Activated naive CD8-positive, alpha-beta T cell treated with anti-CD3 and anti-CD28 coated beads, Interleukin-2, amount 10 ng/mL, durations not matched to agents 7 days and 5 days (primary cell): Measurements from ENCODE around the gene MTF2. TPM values are rescaled to one million over a fixed set of nuclear protein-coding genes. Genes with fewer than 3 reads are reported as not detected.
A peak's percentile ranks its signal among the peaks of the same experiment; 100 is the strongest.

Experiments
- ATAC-seq: fragments of 150-1000 bp; cut with Tn5 transposase; one replicate; pipeline ENCODE4 v1.10.0; 2021; ENCODE audit warnings: low read depth, moderate library complexity
- POLR2A ChIA-PET: fragments of 350-600 bp; sonication (Branson Sonifier 250); formaldehyde crosslinking; loops from one replicate; lab custom pipeline; 2021; ENCODE audit warnings: antibody characterized with exemption; lab: Charles Lee
- DNase-seq: peaks from one replicate; pipeline ENCODE4 v3.0.0; 2021
- H3K27ac Mint-ChIP-seq: one replicate; pipeline ENCODE4 v1.8.0; 2022; ENCODE audit warnings: mild to moderate bottlenecking, mixed read lengths
- H3K27me3 Mint-ChIP-seq: one replicate; pipeline ENCODE4 v1.8.0; 2022; ENCODE audit warnings: mild to moderate bottlenecking, moderate library complexity, mixed read lengths
- H3K36me3 Mint-ChIP-seq: one replicate; pipeline ENCODE4 v1.8.0; 2021; ENCODE audit warnings: mild to moderate bottlenecking, mixed read lengths
- H3K4me1 Mint-ChIP-seq: one replicate; pipeline ENCODE4 v1.8.0; 2021; ENCODE audit warnings: mixed read lengths
- H3K4me3 Mint-ChIP-seq: one replicate; pipeline ENCODE4 v1.8.0; 2022; ENCODE audit warnings: mild to moderate bottlenecking, moderate library complexity, mixed read lengths
- H3K9me3 Mint-ChIP-seq: one replicate; pipeline ENCODE4 v1.8.0; 2021; ENCODE audit warnings: mixed read lengths
- total RNA-seq, 2 experiments: library from RNA; stranded (reverse); gene quantifications; one replicate each; pipeline ENCODE4 v1.2.3, GENCODE V29; 2021

MTF2 gene
- total RNA-seq, 2 experiments from 2014 or later, result 61.6 to 66.8 TPM

DNA sequence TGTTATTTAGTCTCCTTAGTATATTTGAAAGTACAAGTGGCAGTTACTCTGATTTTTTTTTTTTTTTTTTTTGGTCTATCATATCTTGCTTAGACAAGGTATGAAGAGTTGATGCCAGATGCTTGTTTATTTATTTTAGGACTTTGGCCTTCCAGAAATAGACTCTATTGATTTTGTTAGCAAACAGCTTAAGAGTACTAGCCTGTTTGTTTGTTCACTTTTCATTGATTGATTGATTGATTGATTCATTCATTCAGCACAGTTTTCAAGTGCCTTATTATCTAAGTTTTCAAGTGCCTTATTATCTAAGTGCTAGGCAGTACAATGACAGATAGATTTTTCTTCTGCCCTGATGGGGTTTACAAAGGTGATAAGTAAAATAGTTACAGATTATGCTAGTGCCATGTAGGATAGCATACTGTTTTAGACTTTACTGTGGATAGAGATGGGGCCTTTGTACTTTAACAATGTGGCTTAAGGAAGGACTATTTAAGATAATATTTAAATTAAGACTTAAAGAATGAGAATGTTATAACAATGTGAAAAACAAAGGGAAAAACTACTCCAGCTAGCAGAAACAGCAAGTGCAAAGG is 50.5 kb downstream of the MTF2 start:
- Mint-ChIP-seq H3K27ac (no peak overlapping the region), H3K27me3 (no peaks in the 10 kb centered on the region), H3K9me3 (no peaks in the 10 kb centered on the region), H3K4me3 (no peak overlapping the region), H3K36me3 (peaks cover 18% of the 10 kb centered on the region), H3K4me1 (peaks cover 2% of the 10 kb centered on the region)
- POLR2A ChIA-PET, result interaction anchor here (0.6 kb wide), 1 partner anchor 40 kb away, joined by 3 read pairs; no protein-coding TSS in a partner anchor
- DNase-seq, result no peak
- ATAC-seq, result no peak

DNA sequence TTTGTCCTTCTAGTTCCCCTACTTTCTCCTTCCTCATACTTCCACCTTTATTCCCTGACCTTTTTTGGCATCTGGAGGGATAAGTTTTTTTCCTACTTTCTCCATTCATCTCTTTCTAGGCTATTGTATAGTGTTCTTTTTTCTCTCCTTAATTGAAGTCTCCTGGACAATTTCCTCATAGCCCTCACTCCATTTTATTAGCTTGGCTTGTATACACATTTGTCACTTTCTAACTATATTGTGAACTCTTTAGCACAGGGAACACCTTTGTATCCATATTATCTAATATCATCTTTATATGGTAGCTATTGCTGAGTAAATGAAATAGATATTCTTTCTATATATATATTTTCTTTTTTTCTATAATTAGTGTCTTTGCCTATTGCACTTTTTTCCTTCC is 53.6 kb downstream of the MTF2 start:
- Mint-ChIP-seq H3K4me1 (peaks cover 3% of the 10 kb centered on the region), H3K4me3 (no peak overlapping the region), H3K27me3 (no peaks in the 10 kb centered on the region), H3K27ac (no peak overlapping the region), H3K9me3 (no peaks in the 10 kb centered on the region), H3K36me3 (peaks cover 11% of the 10 kb centered on the region)
- POLR2A ChIA-PET, result no interaction called here
- ATAC-seq (no peak), DNase-seq (no peak)

DNA sequence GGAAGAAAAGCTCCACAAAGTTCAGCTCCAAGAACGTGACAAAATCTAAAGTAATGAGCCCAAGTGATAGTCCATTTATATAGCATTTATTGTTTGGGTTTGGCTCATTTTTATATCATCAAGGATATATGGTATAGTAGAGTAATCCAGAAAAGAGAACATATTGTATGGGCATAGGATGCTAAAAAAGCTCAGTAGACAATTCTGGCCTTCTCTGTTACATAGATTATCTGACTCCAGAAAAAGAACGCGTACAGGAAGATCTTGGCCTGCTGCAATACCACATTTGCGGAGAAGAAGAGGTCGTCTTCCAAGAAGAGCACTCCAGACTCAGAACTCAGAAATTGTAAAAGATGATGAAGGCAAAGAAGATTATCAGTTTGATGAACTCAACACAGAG is 57.4 kb downstream of the MTF2 start:
- DNase-seq, result no peak
- POLR2A ChIA-PET, result no interaction called here
- no peak overlapping the region for H3K4me3 Mint-ChIP-seq

DNA sequence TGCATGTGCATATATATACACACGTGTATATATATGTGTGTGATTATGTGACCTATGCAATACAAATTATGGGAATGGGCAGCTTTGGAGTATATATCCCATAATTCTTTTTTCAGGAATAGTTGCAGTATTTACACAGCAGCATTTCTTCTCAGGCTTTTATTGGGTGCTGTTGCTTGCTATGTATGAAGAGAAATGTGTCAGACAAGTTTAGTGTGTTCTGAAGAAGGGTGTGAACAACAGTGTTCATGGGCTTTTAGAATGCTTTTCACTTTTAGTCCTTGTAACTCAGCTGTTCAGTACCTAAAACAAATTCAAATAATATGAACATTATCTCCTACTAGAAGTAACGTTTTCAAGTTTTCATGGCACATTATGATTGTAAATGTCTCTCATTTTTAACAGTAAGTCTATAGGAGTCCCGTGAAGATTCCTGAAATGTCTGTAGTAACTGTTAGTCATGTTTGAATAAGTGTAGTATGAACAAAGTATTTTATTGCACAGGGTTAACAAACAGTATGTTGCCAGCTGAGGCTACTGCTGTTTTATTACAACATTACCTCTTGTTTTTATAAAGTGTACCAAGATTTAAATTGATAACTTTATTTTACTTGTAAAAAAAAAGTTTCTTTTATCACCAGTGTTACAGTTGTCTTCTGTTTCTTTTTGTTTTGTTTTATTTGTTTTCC is 58.7 kb downstream of the MTF2 start:
- H3K36me3 Mint-ChIP-seq, result peaks cover 16% of the 10 kb centered on the region
- ATAC-seq (no peak), DNase-seq (no peak)
- H3K27me3 Mint-ChIP-seq, result no peaks in the 10 kb centered on the region
- no peaks in the 10 kb centered on the region for H3K9me3 Mint-ChIP-seq
- H3K27ac Mint-ChIP-seq, result no peak overlapping the region
- POLR2A ChIA-PET, result no interaction called here
- no peak overlapping the region for H3K4me3 Mint-ChIP-seq
- H3K4me1 Mint-ChIP-seq, result peaks cover 7% of the 10 kb centered on the region

More for the DNA sequence above, 57.4 kb downstream of the MTF2 start:
- Mint-ChIP-seq H3K36me3 (peaks cover 16% of the 10 kb centered on the region), H3K9me3 (no peaks in the 10 kb centered on the region), H3K4me1 (peaks cover 5% of the 10 kb centered on the region), H3K27me3 (no peaks in the 10 kb centered on the region), H3K27ac (no peak overlapping the region)
- no peak for ATAC-seq

DNA sequence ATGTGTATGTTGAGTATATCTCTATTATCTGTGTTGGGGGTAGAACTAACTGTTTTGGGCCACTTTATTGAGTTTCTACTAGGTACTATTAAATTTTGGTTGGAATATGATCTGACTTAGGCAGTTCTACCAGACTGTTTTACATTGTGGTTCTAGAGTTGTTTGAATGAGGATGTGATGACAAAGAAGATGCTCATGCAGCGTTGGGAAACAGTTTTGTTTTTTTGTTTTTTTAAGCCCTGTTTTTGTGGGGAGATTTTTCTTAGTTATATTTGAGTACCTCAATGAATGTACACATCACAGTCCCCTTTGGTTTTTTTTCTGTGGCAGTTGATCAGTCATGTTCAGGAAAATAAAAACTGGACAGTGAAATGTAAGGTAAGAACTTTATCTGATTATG is 61.0 kb downstream of the MTF2 start:
- H3K4me3 Mint-ChIP-seq, result no peak overlapping the region
- peaks cover 10% of the 10 kb centered on the region for H3K4me1 Mint-ChIP-seq
- no peak for ATAC-seq
- DNase-seq, result no peak
- no peaks in the 10 kb centered on the region for H3K9me3 Mint-ChIP-seq
- no peaks in the 10 kb centered on the region for H3K27me3 Mint-ChIP-seq
- H3K36me3 Mint-ChIP-seq, result peaks cover 19% of the 10 kb centered on the region
- POLR2A ChIA-PET, result no interaction called here
- H3K27ac Mint-ChIP-seq, result no peak overlapping the region

DNA sequence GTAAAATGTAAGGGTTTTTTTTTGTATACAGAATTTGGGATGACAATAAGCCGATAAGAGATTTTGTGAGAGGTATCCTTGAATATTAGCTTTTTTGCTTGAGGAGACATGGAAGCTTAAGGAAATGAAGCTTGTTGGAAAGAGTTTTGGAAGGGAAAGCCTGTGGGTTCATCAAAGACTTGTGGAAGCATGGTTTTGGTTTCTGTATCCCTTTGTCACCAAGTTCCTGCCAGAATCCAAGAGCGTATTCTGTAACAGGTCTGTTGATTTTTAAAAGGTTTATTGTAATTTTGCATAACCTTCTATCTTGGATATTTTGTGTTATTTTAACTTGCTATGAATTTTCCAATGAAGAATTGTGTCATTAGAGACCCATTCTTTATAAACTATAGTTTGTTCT is 63.1 kb downstream of the MTF2 start:
- H3K27ac Mint-ChIP-seq, result no peak overlapping the region
- POLR2A ChIA-PET, result no interaction called here
- H3K4me3 Mint-ChIP-seq, result no peak overlapping the region
- DNase-seq (no peak), ATAC-seq (no peak)
- peaks cover 13% of the 10 kb centered on the region for H3K36me3 Mint-ChIP-seq
- H3K27me3 Mint-ChIP-seq, result no peaks in the 10 kb centered on the region
- H3K9me3 Mint-ChIP-seq, result no peaks in the 10 kb centered on the region
- H3K4me1 Mint-ChIP-seq, result peaks cover 7% of the 10 kb centered on the region

DNA sequence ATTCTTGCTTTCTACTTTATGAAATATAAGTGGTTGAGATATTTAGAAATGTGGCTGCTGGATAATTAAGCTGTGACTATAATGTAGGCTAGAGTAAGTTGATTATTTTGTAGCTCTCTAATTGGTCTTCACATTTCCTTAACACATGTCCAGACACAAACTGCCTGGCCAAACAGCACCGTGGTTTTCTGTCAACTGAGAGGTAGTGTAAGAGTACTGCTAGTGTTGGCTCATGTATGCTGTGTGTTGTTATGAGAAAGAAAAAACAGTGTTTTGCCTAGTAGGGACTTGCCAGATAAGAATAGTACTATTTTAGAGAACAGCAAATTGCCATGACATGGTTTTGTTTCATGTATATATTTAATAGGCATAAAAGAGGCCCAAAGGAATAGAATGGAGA is 64.1 kb downstream of the MTF2 start:
- Mint-ChIP-seq H3K27ac (no peak overlapping the region), H3K36me3 (peaks cover 19% of the 10 kb centered on the region), H3K27me3 (no peaks in the 10 kb centered on the region), H3K4me1 (peaks cover 11% of the 10 kb centered on the region), H3K9me3 (no peaks in the 10 kb centered on the region), H3K4me3 (no peak overlapping the region)
- ATAC-seq (no peak), DNase-seq (no peak)
- POLR2A ChIA-PET, result interaction anchor here (0.6 kb wide), 1 partner anchor 58 kb away, joined by 3 read pairs; no protein-coding TSS in a partner anchor

DNA sequence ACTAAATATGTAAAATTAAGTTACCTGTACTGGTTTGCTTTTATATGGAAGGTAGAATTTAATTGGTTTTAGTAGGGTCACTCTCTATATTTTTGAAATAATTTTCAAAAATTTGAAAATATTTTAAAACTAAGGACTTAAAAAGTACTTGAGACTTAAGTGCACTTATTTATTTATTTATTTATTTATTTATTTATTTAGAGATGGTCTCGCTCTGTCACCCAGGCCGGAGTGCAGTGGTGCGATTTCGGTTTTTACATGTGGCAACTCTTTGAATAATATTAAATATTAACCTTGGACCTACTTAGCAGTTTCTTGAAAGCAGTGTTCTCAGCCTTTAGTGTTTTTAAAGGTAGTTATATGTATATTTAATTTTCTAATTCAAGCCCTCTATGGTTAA is 64.7 kb downstream of the MTF2 start:
- Mint-ChIP-seq H3K36me3 (peaks cover 21% of the 10 kb centered on the region), H3K4me1 (peaks cover 11% of the 10 kb centered on the region), H3K27ac (no peak overlapping the region), H3K27me3 (no peaks in the 10 kb centered on the region), H3K4me3 (no peak overlapping the region), H3K9me3 (no peaks in the 10 kb centered on the region)
- DNase-seq (no peak), ATAC-seq (no peak)
- POLR2A ChIA-PET, result no interaction called here

DNA sequence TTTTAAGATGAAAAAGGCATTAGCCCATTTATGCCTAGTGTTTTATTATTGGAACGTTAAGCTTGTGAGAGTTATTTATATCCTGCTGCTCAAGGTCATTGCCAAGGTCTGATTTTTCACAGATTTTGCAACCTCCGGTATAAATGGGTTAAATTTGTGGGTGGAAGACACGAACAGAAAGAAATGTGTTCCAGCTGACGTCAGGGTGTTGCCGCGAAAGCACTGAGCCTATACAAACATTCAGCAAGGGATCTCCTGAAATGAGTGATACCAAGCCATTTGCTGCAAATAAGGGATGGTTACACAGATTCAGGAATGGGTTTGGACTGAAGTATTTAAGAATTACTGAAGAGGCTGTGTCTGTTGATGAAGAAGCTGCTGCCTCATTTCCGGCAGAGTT is 68.9 kb downstream of the MTF2 start:
- Mint-ChIP-seq H3K27me3 (no peaks in the 10 kb centered on the region), H3K9me3 (no peaks in the 10 kb centered on the region), H3K36me3 (peaks cover 24% of the 10 kb centered on the region), H3K4me1 (peaks cover 11% of the 10 kb centered on the region), H3K4me3 (no peak overlapping the region), H3K27ac (no peak overlapping the region)
- ATAC-seq, result no peak
- POLR2A ChIA-PET, result no interaction called here
- no peak for DNase-seq

DNA sequence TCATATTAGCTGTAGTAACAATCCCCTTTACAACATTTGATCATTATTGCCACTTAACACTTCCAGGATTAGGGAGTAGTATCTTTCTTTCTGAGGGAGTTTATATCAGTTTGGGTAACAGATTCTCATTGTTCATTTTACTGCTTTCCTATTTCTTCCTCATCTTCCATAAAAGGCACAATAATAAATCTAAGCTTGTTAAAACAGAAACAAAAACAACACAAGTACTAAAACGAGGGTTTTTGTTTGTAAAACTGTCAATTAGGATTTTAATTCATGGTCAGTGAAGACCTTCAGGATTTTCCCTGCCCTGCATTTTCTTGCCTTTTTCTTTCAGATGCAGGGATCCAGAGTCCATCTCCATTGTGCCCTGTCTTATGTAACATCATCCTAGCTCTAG is 71.6 kb downstream of the MTF2 start:
- POLR2A ChIA-PET, result no interaction called here
- peaks cover 29% of the 10 kb centered on the region for H3K36me3 Mint-ChIP-seq
- no peak for DNase-seq
- H3K9me3 Mint-ChIP-seq, result no peaks in the 10 kb centered on the region
- H3K4me3 Mint-ChIP-seq, result no peak overlapping the region
- H3K4me1 Mint-ChIP-seq, result peaks cover 15% of the 10 kb centered on the region
- no peaks in the 10 kb centered on the region for H3K27me3 Mint-ChIP-seq
- H3K27ac Mint-ChIP-seq, result no peak overlapping the region
- no peak for ATAC-seq

DNA sequence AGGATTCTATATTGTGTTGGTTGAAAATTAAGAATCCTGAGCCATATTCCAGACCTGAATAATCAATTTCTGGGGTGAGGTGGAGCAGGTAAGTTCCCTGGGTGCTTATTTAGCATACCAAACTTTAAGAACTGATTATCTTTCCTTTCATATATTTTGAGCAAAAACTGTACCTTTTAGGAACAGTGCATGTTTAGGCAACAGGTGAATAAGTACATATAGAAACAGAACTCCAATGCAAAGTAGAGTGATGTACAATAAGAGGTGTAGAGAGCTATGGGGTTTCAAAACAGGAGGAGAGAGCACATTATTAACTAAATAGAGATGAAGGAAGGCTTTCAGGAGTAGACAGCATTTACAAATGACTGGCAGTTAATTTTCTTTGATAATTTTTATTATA is 72.4 kb downstream of the MTF2 start:
- Mint-ChIP-seq H3K27ac (peak overlapping the region; percentile 50), H3K36me3 (peaks cover 33% of the 10 kb centered on the region), H3K4me3 (no peak overlapping the region), H3K4me1 (peaks cover 18% of the 10 kb centered on the region), H3K27me3 (no peaks in the 10 kb centered on the region), H3K9me3 (no peaks in the 10 kb centered on the region)
- DNase-seq, result no peak
- POLR2A ChIA-PET, result no interaction called here
- ATAC-seq, result no peak

DNA sequence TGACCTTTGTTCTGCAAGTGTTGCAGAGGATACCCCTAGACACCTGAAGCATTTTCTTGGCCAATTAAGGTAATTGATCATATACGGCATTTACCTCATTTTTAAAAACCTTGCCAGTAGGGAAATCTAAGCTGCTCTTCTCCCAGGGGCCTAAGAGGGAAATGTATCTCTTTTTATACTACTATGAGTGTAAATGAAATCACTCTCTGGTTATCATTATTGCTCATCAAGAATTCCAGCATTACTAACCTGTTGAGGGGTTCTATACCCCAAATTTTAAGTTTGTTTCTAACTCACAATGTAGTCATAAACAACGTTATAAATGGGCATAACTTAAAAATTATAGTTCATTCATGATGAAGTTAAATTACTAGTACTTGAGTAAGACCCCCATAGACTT is 73.8 kb downstream of the MTF2 start:
- POLR2A ChIA-PET, result no interaction called here
- Mint-ChIP-seq H3K36me3 (peaks cover 31% of the 10 kb centered on the region), H3K27me3 (no peaks in the 10 kb centered on the region), H3K9me3 (no peaks in the 10 kb centered on the region), H3K4me1 (peaks cover 14% of the 10 kb centered on the region), H3K4me3 (no peak overlapping the region), H3K27ac (no peak overlapping the region)
- ATAC-seq (no peak), DNase-seq (no peak)

DNA sequence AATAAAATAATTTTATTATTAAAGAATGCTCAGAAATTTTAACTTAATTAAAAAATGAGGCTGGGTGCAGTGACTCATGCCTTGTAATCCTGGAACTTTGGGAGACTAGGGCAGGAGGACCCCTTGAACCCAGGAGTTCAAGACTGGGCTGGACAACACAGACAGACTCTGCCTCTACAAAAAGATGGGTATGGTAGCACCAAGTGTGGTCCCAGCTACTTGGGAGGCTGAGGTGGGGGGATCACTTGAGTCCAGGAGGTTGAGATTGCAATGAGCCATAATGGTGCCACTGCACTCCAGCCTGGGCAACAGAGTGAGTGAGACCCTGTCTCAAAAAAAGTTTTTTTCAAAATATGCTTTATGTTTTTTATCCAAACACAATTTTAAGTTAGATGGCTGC is 75.8 kb downstream of the MTF2 start:
- Mint-ChIP-seq H3K36me3 (peaks cover 24% of the 10 kb centered on the region), H3K27ac (no peak overlapping the region), H3K27me3 (no peaks in the 10 kb centered on the region), H3K4me3 (no peak overlapping the region), H3K9me3 (no peaks in the 10 kb centered on the region), H3K4me1 (peaks cover 14% of the 10 kb centered on the region)
- no peak for DNase-seq
- peak; percentile 19 for ATAC-seq
- POLR2A ChIA-PET, result no interaction called here

DNA sequence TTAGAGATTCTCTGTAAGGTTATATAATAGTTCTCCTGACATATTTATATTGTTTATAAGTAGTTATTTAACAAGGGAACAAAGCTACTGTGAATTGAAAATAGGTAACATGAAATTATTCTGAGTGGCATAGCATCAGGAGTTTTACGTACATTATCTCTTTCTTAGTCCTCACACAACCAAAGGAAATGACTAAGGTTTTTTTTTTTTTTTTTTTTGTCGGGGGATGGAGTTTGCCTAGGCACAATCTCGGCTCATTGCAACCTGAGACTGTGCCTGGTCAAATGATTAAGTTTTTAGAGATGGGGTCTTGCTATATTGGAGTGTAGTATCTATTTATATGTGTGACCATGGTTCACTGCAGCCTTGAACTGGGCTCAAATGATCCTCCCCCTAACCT is 76.3 kb downstream of the MTF2 start:
- Mint-ChIP-seq H3K27ac (peak overlapping the region; percentile 36), H3K4me3 (peak overlapping the region; percentile 26)
- POLR2A ChIA-PET, result no interaction called here

More for the DNA sequence above, 76.3 kb downstream of the MTF2 start:
- peak; percentile 83 for ATAC-seq
- peaks cover 14% of the 10 kb centered on the region for H3K4me1 Mint-ChIP-seq
- no peaks in the 10 kb centered on the region for H3K9me3 Mint-ChIP-seq
- H3K36me3 Mint-ChIP-seq, result peaks cover 25% of the 10 kb centered on the region
- H3K27me3 Mint-ChIP-seq, result no peaks in the 10 kb centered on the region
- DNase-seq, result no peak
